Measurements from ENCODE around the gene HYAL2.

The HYAL2 gene

GRCh38 chr3:50330330-50330729 lies 7.8 kb upstream of the HYAL2 start:
- DNase-seq (ENCODE audit: low spot score) = no peak

GRCh38 chr3:50327943-50328691 lies 5.6 kb upstream of the HYAL2 start, which contains the start of gene TUSC2:
TUSC2 (minus strand) TSS chr3:50328223; CDS start chr3:50328099, 124 bp downstream.
- DNase-seq (ENCODE audit: low spot score) = peak; percentile 97

- DNase-seq (ENCODE audit: low spot score) = no peak
These were observed 4.6 kb upstream of the HYAL2 start for GRCh38 chr3:50327129-50327528.

- no peak for DNase-seq (ENCODE audit: low spot score)
These were observed 3.6 kb upstream of the HYAL2 start for GRCh38 chr3:50326182-50326541.

GRCh38 chr3:50325497-50326181 lies 3.1 kb upstream of the HYAL2 start:
- DNase-seq (ENCODE audit: low spot score) = no peak

GRCh38 chr3:50325113-50325480 lies 2.6 kb upstream of the HYAL2 start:
- no peak for DNase-seq (ENCODE audit: low spot score)

- peak; percentile 80 for DNase-seq (ENCODE audit: low spot score)
These were observed 2.0 kb upstream of the HYAL2 start for GRCh38 chr3:50324351-50325112.

GRCh38 chr3:50323614-50324199 lies 1.2 kb upstream of the HYAL2 start:
- no peak for DNase-seq (ENCODE audit: low spot score)

- DNase-seq (ENCODE audit: low spot score) = no peak
These were observed 601 bp upstream of the HYAL2 start for GRCh38 chr3:50323092-50323600.

- no peak for DNase-seq (ENCODE audit: low spot score)
These were observed 495 bp downstream of the HYAL2 start for GRCh38 chr3:50322115-50322385.

GRCh38 chr3:50321336-50322114 lies 1.0 kb downstream of the HYAL2 start:
- peak; percentile 94 for DNase-seq (ENCODE audit: low spot score)

- peak; percentile 93 for DNase-seq (ENCODE audit: low spot score)
These were observed 1.7 kb downstream of the HYAL2 start for GRCh38 chr3:50320853-50321335.

GRCh38 chr3:50319894-50320625 lies 2.5 kb downstream of the HYAL2 start:
- DNase-seq (ENCODE audit: low spot score) = no peak

- no peak for DNase-seq (ENCODE audit: low spot score)
These were observed 3.2 kb downstream of the HYAL2 start for GRCh38 chr3:50319181-50319893.

- DNase-seq (ENCODE audit: low spot score) = no peak
These were observed 3.9 kb downstream of the HYAL2 start for GRCh38 chr3:50318615-50319014.

GRCh38 chr3:50318163-50318562 lies 4.4 kb downstream of the HYAL2 start:
- no peak for DNase-seq (ENCODE audit: low spot score)

GRCh38 chr3:50317300-50317699 lies 5.2 kb downstream of the HYAL2 start:
- DNase-seq (ENCODE audit: low spot score) = no peak

GRCh38 chr3:50316657-50317242 lies 5.8 kb downstream of the HYAL2 start:
- DNase-seq (ENCODE audit: low spot score) = no peak

- DNase-seq (ENCODE audit: low spot score) = no peak
These were observed 7.7 kb downstream of the HYAL2 start for GRCh38 chr3:50314816-50315215.

GRCh38 chr3:50314342-50314741 lies 8.2 kb downstream of the HYAL2 start:
- no peak for DNase-seq (ENCODE audit: low spot score)

All from D341Med (cell line).